HepG2 (cell line): ENCODE measurements around the gene PHTF2.

Experiments
- CBX1 ChIP-seq: IDR thresholded peaks from one replicate; pipeline ENCODE4 v1.6.1; 2016; ENCODE audit warnings: antibody characterized with exemption, low read depth
- EP300 ChIP-seq, 3 experiments: sonication (generic) in 1 of 3; formaldehyde crosslinking in 1 of 3; IDR thresholded peaks; 2 replicates each; pipeline versions ENCODE4 v1.5.1 to v1.6.1; 2011 to 2020; ENCODE audit warnings: low read depth in 2 of 3, low read length in 2 of 3, borderline replicate concordance in 1 of 3, improper control_type of control experiment in 1 of 3, mild to moderate bottlenecking in 1 of 3, missing genetic modification reagents in 1 of 3, moderate library complexity in 1 of 3
- HNF1B ChIP-seq: sonication (generic); formaldehyde crosslinking; IDR thresholded peaks from 2 replicates; pipeline ENCODE4 v1.5.1; 2020; ENCODE audit warnings: mild to moderate bottlenecking, moderate library complexity, missing genetic modification reagents
- POLR2A ChIP-seq, 2 experiments: IDR thresholded peaks; 2 replicates each; pipeline ENCODE4 v1.6.1; 2011; ENCODE audit warnings: low read depth in 2 of 2, low read length in 2 of 2, mild to moderate bottlenecking in 1 of 2, moderate library complexity in 1 of 2; ENCODE audit not compliant: insufficient read depth in 1 of 2
- POLR2AphosphoS5 ChIP-seq: IDR thresholded peaks from 2 replicates; pipeline ENCODE4 v1.6.1; 2012; ENCODE audit warnings: low read depth, low read length
- STAG1 ChIP-seq: sonication (generic); formaldehyde crosslinking; IDR thresholded peaks from 2 replicates; pipeline ENCODE4 v1.4.0; 2020; ENCODE audit warnings: missing genetic modification reagents
- ZNF34 ChIP-seq: sonication (generic); formaldehyde crosslinking; IDR thresholded peaks from 2 replicates; pipeline ENCODE4 v1.4.0; 2020; ENCODE audit warnings: mild to moderate bottlenecking, missing genetic modification reagents, borderline replicate concordance
- ZNF501 ChIP-seq: sonication (generic); formaldehyde crosslinking; IDR thresholded peaks from 2 replicates; pipeline ENCODE4 v1.5.1; 2020; ENCODE audit warnings: mild to moderate bottlenecking, moderate library complexity, missing genetic modification reagents

GRCh38 chr7:77752016-77752415 lies 46.6 kb upstream of the PHTF2 start:
- TF ChIP-seq ZNF501 (no peak), POLR2AphosphoS5 (no peak), STAG1 (CRISPR knock-in tag) (no peak), CBX1 (no peak), EP300 (IDR thresholded peaks at IDR 0.05; ENCODE audit: low read depth in 2 of 2, low read length in 2 of 2) (no peak), EP300 (CRISPR knock-in tag; IDR thresholded peaks at IDR 0.05; ENCODE audit: borderline replicate concordance) (no peak), POLR2A (IDR thresholded peaks at IDR 0.05; ENCODE audit: insufficient read depth in 1 of 2, low read depth in 2 of 2, low read length in 2 of 2) (no peak), ZNF34 (no peak), HNF1B (CRISPR knock-in tag) (no peak)
